ENCODE data around the gene PTCD3. TPM values are rescaled to one million over a fixed set of nuclear protein-coding genes. Genes with fewer than 3 reads are reported as not detected.

Gene PTCD3
- total RNA-seq, 1 donor from 2014 or later: 165 TPM

GRCh38 chr2:86072271-86072858 is 33.7 kb upstream of the PTCD3 start:
- DNase-seq (ENCODE audit: low spot score): no peak
- Mint-ChIP-seq H3K27ac (peak overlapping the region; percentile 58), H3K4me3 (no peak overlapping the region), H3K36me3 (ENCODE audit: low read depth) (peaks cover 59% of the 10 kb centered on the region), H3K9me3 (no peaks in the 10 kb centered on the region), H3K4me1 (ENCODE audit: low read depth) (peaks cover 39% of the 10 kb centered on the region), H3K27me3 (ENCODE audit: insufficient read depth) (no peaks in the 10 kb centered on the region)
- intact Hi-C loops (cut with micrococcal nuclease): no loop called here

- H3K4me3 Mint-ChIP-seq: no peak overlapping the region
- H3K27me3 Mint-ChIP-seq (ENCODE audit: insufficient read depth): no peaks in the 10 kb centered on the region
- H3K27ac Mint-ChIP-seq: no peak overlapping the region
- H3K36me3 Mint-ChIP-seq (ENCODE audit: low read depth): peaks cover 62% of the 10 kb centered on the region
- intact Hi-C loops (cut with micrococcal nuclease): no loop called here
- H3K9me3 Mint-ChIP-seq: no peaks in the 10 kb centered on the region
- peaks cover 39% of the 10 kb centered on the region for H3K4me1 Mint-ChIP-seq (ENCODE audit: low read depth)
- DNase-seq (ENCODE audit: low spot score): no peak
Observed at GRCh38 chr2:86073225-86073624, 32.8 kb upstream of the PTCD3 start.

- no peak overlapping the region for H3K27ac Mint-ChIP-seq
- intact Hi-C loops (cut with micrococcal nuclease): no loop called here
Observed at GRCh38 chr2:86074256-86074655, 31.8 kb upstream of the PTCD3 start.

GRCh38 chr2:86074811-86075210 is 31.2 kb upstream of the PTCD3 start:
- intact Hi-C loops (cut with micrococcal nuclease): no loop called here
- H3K27ac Mint-ChIP-seq: no peak overlapping the region
- H3K4me3 Mint-ChIP-seq: no peak overlapping the region
- H3K9me3 Mint-ChIP-seq: no peaks in the 10 kb centered on the region
- DNase-seq (ENCODE audit: low spot score): no peak
- peaks cover 65% of the 10 kb centered on the region for H3K36me3 Mint-ChIP-seq (ENCODE audit: low read depth)
- H3K27me3 Mint-ChIP-seq (ENCODE audit: insufficient read depth): no peaks in the 10 kb centered on the region
- H3K4me1 Mint-ChIP-seq (ENCODE audit: low read depth): peaks cover 42% of the 10 kb centered on the region

More at GRCh38 chr2:86074256-86074655, 31.8 kb upstream of the PTCD3 start:
- H3K4me3 Mint-ChIP-seq: no peak overlapping the region
- H3K9me3 Mint-ChIP-seq: no peaks in the 10 kb centered on the region
- DNase-seq (ENCODE audit: low spot score): no peak
- no peaks in the 10 kb centered on the region for H3K27me3 Mint-ChIP-seq (ENCODE audit: insufficient read depth)
- peaks cover 39% of the 10 kb centered on the region for H3K4me1 Mint-ChIP-seq (ENCODE audit: low read depth)
- H3K36me3 Mint-ChIP-seq (ENCODE audit: low read depth): peaks cover 67% of the 10 kb centered on the region

GRCh38 chr2:86075886-86076285 is 30.1 kb upstream of the PTCD3 start:
- peaks cover 53% of the 10 kb centered on the region for H3K4me1 Mint-ChIP-seq (ENCODE audit: low read depth)
- no peak overlapping the region for H3K27ac Mint-ChIP-seq
- no peak overlapping the region for H3K4me3 Mint-ChIP-seq
- intact Hi-C loops (cut with micrococcal nuclease): no loop called here
- H3K9me3 Mint-ChIP-seq: no peaks in the 10 kb centered on the region
- H3K36me3 Mint-ChIP-seq (ENCODE audit: low read depth): peaks cover 59% of the 10 kb centered on the region
- H3K27me3 Mint-ChIP-seq (ENCODE audit: insufficient read depth): no peaks in the 10 kb centered on the region
- DNase-seq (ENCODE audit: low spot score): no peak

GRCh38 chr2:86078774-86079545 is 27.1 kb upstream of the PTCD3 start:
- Mint-ChIP-seq H3K27ac (peak overlapping the region; percentile 31), H3K36me3 (ENCODE audit: low read depth) (peaks cover 53% of the 10 kb centered on the region), H3K4me1 (ENCODE audit: low read depth) (peaks cover 47% of the 10 kb centered on the region), H3K4me3 (no peak overlapping the region), H3K9me3 (no peaks in the 10 kb centered on the region), H3K27me3 (ENCODE audit: insufficient read depth) (no peaks in the 10 kb centered on the region)
- intact Hi-C loops (cut with micrococcal nuclease): no loop called here
- DNase-seq (ENCODE audit: low spot score): peak; percentile 16

GRCh38 chr2:86079981-86080911 is 25.8 kb upstream of the PTCD3 start:
- H3K9me3 Mint-ChIP-seq: no peaks in the 10 kb centered on the region
- no peaks in the 10 kb centered on the region for H3K27me3 Mint-ChIP-seq (ENCODE audit: insufficient read depth)
- intact Hi-C loops (cut with micrococcal nuclease): loop anchor here (1.0 kb wide), 6 partner anchors 25 to 351 kb away; partner anchors contain the start of gene POLR1A
- peak overlapping the region; percentile 71 for H3K27ac Mint-ChIP-seq
- H3K4me1 Mint-ChIP-seq (ENCODE audit: low read depth): peaks cover 47% of the 10 kb centered on the region
- no peak overlapping the region for H3K4me3 Mint-ChIP-seq
- DNase-seq (ENCODE audit: low spot score): peak; percentile 73
- peaks cover 47% of the 10 kb centered on the region for H3K36me3 Mint-ChIP-seq (ENCODE audit: low read depth)

GRCh38 chr2:86081724-86082123 is 24.3 kb upstream of the PTCD3 start:
- Mint-ChIP-seq H3K27ac (no peak overlapping the region), H3K36me3 (ENCODE audit: low read depth) (peaks cover 45% of the 10 kb centered on the region), H3K9me3 (no peaks in the 10 kb centered on the region), H3K27me3 (ENCODE audit: insufficient read depth) (no peaks in the 10 kb centered on the region), H3K4me3 (no peak overlapping the region), H3K4me1 (ENCODE audit: low read depth) (peaks cover 42% of the 10 kb centered on the region)
- DNase-seq (ENCODE audit: low spot score): no peak
- intact Hi-C loops (cut with micrococcal nuclease): no loop called here

- no peak overlapping the region for H3K27ac Mint-ChIP-seq
- intact Hi-C loops (cut with micrococcal nuclease): no loop called here
- no peaks in the 10 kb centered on the region for H3K9me3 Mint-ChIP-seq
- H3K36me3 Mint-ChIP-seq (ENCODE audit: low read depth): peaks cover 36% of the 10 kb centered on the region
- no peak overlapping the region for H3K4me3 Mint-ChIP-seq
- DNase-seq (ENCODE audit: low spot score): no peak
- H3K27me3 Mint-ChIP-seq (ENCODE audit: insufficient read depth): no peaks in the 10 kb centered on the region
- H3K4me1 Mint-ChIP-seq (ENCODE audit: low read depth): peaks cover 32% of the 10 kb centered on the region
Observed at GRCh38 chr2:86082756-86083155, 23.3 kb upstream of the PTCD3 start.

- Mint-ChIP-seq H3K27ac (no peak overlapping the region), H3K27me3 (ENCODE audit: insufficient read depth) (no peaks in the 10 kb centered on the region), H3K4me1 (ENCODE audit: low read depth) (no peaks in the 10 kb centered on the region), H3K9me3 (no peaks in the 10 kb centered on the region), H3K4me3 (no peak overlapping the region), H3K36me3 (ENCODE audit: low read depth) (peaks cover 37% of the 10 kb centered on the region)
- no peak for DNase-seq (ENCODE audit: low spot score)
- intact Hi-C loops (cut with micrococcal nuclease): no loop called here
Observed at GRCh38 chr2:86087936-86088850, 17.8 kb upstream of the PTCD3 start.

GRCh38 chr2:86094229-86094628 is 11.8 kb upstream of the PTCD3 start:
- Mint-ChIP-seq H3K9me3 (no peaks in the 10 kb centered on the region), H3K4me3 (no peak overlapping the region), H3K27ac (no peak overlapping the region), H3K4me1 (ENCODE audit: low read depth) (peaks cover 19% of the 10 kb centered on the region), H3K27me3 (ENCODE audit: insufficient read depth) (no peaks in the 10 kb centered on the region), H3K36me3 (ENCODE audit: low read depth) (peaks cover 46% of the 10 kb centered on the region)
- intact Hi-C loops (cut with micrococcal nuclease): no loop called here
- DNase-seq (ENCODE audit: low spot score): no peak

Measured in activated T-helper 1 cell treated with anti-CD3 and anti-CD28 coated beads, Interleukin-12 subunit alpha, Interleukin-12 subunit beta, Interleukin-2, Interleukin-4 antibody, amounts not matched to agents 30 ng/mL and 10 ng/mL and 1 ng/mL, durations not matched to agents 14 hours and 24 hours and 36 hours (primary cell).